Forelimb muscle (tissue), 1 donor: Measurements from ENCODE around the gene VKORC1. TPM values are rescaled to one million over a fixed set of nuclear protein-coding genes. Genes with fewer than 3 reads are reported as not detected.

Source experiments
- DNase-seq: peaks from one replicate; pipeline ENCODE4 v3.0.0-alpha.2; 2013; ENCODE audit warnings: low read depth
- polyA plus RNA-seq: library from polyadenylated mRNA; unstranded; fragments of 120-200 nt; gene quantifications from one replicate; pipeline ENCODE4 v1.2.1, GENCODE V29; 2013; ENCODE audit not compliant: insufficient read length

The VKORC1 gene
- polyA plus RNA-seq, 1 donor = 61.3 TPM

DNA sequence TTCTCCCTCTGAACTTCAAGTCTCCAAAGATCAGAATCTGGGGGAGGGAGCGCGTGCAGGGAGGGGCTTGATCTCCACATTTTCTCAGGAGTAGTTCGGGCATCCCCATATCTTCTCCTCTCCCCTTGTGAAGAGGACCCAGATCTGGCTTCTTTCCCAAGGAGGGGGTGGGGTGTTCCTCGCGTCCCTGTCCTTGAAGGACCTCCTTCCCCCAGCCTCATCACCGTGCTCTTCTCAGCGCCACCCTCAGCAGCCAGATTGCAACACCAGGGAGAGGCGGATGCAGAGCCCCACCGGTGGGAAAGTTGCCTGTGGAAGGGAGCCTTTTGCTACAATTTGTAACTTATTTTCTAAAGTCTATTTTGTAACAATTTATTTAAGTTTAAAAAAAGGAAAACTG, 11.5 kb downstream of the VKORC1 start:
- DNase-seq = no peak

DNA sequence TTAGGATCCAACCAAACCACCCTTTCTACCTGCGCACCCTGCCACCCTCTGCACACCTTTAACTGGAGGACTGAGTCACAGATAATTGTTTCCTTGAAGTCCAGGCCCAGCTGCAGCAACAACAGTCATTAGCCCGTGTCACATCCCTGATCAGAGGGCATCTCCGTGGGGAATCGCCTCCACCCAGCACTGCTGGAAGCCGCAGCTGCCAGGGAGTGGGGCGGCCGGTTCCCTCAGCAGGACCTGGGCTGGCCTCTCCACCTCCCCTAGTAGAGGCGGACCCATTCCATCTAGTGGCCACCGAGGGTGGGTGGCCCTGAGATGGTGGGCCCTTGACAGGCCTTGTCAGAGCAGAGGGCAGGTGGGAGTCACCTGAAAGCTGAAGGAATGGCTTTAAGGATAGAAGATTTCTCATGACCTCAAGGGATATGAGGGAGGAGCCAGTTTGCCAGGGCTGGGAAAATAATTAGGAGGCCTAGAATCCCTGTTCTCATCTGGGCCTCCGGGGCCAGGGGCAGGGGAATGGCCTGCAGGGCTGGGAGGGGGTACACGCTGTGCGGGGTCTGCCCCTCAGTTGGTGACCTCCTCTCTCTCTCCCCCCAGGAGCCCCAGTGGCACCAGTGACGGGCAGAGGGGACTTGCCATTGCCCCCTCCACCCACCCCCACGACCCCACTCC, 12.1 kb downstream of the VKORC1 start:
- DNase-seq = no peak

DNA sequence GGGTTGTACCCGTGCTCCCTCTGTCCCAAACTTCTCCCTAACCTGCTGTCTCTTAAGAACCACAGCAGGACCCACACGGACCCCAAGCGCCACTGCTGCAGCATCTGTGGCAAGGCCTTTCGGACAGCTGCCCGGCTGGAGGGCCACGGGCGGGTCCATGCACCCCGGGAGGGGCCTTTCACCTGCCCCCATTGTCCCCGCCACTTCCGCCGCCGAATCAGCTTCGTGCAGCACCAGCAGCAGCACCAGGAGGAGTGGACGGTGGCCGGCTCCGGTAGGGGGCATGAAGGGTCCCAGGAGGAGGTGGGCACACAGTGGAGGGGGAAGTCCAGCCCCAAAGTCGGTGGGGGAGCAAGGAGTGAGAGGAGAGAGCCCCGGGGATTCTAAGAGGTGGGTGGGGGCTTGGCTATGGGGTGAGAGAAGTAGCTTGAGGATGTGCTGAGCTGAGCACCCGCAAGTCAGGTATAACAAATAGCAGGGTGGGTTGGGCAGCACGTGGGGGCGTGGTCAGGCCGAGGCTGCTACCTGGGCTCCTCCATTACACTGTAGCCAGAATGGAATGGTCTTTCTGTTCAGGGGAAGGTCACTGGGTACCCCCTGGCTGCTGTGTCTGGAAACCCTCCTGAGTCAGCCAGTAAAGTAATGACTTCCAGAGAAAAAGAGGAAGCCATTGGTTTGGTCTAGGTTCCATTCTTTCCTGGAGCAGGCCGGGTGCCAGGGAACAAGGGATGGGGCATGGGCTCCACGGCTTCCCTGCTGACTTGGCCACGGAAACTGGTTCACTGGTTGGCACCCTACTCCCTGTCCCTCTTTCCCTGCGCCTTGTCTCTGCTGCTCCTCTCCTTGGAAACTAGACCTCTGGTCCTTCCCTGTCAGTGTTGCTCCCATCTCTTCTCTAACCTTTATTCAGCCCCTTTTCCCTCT, 12.9 kb downstream of the VKORC1 start:
- no peak for DNase-seq

DNA sequence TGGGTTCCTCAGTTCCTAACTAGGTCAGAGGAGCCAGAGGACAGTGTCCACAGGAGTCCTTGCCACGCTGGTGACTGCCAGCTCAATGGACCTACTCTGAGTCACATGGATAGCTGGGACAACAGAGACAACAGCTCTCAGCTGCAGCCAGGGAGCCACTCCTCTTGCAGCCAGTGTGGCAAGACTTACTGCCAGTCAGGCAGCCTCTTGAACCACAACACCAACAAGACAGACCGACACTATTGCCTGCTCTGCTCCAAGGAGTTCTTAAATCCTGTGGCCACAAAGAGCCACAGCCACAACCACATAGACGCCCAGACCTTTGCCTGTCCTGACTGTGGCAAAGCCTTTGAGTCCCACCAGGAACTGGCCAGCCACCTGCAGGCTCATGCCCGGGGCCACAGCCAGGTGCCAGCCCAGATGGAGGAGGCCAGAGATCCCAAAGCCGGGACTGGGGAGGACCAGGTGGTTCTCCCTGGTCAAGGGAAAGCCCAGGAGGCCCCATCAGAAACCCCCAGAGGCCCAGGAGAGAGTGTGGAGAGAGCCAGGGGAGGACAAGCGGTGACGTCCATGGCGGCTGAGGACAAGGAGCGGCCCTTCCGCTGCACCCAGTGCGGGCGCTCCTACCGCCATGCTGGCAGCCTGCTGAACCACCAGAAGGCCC, 13.7 kb downstream of the VKORC1 start:
- no peak for DNase-seq

DNA sequence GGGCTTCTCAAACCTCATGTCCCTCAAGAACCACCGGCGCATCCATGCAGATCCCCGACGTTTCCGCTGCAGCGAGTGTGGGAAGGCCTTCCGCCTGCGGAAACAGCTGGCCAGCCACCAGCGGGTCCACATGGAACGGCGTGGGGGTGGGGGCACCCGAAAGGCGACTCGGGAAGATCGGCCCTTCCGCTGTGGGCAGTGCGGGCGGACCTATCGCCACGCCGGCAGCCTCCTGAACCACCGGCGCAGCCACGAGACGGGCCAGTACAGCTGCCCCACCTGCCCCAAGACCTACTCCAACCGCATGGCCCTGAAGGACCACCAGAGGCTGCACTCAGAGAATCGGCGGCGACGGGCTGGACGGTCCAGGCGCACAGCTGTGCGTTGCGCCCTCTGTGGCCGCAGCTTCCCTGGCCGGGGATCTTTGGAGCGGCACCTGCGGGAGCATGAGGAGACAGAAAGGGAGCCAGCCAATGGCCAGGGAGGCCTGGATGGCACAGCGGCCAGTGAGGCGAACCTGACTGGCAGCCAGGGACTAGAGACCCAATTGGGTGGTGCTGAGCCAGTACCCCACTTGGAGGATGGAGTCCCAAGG, 14.5 kb downstream of the VKORC1 start:
- no peak for DNase-seq

DNA sequence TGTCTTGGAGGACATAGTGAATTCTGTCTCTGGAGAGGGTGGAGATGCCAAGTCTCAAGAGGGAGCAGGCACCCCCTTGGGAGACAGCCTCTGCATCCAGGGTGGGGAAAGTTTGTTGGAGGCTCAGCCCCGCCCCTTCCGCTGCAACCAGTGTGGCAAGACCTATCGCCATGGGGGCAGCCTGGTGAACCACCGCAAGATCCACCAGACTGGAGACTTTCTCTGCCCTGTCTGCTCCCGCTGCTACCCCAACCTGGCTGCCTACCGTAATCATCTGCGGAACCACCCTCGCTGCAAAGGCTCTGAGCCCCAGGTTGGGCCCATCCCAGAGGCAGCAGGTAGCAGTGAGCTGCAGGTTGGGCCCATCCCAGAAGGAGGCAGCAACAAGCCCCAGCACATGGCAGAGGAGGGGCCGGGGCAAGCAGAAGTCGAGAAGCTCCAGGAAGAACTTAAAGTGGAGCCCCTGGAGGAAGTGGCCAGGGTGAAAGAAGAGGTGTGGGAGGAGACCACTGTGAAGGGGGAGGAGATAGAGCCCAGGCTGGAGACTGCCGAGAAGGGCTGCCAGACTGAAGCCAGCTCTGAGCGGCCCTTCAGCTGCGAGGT, 15.2 kb downstream of the VKORC1 start:
- no peak for DNase-seq

DNA sequence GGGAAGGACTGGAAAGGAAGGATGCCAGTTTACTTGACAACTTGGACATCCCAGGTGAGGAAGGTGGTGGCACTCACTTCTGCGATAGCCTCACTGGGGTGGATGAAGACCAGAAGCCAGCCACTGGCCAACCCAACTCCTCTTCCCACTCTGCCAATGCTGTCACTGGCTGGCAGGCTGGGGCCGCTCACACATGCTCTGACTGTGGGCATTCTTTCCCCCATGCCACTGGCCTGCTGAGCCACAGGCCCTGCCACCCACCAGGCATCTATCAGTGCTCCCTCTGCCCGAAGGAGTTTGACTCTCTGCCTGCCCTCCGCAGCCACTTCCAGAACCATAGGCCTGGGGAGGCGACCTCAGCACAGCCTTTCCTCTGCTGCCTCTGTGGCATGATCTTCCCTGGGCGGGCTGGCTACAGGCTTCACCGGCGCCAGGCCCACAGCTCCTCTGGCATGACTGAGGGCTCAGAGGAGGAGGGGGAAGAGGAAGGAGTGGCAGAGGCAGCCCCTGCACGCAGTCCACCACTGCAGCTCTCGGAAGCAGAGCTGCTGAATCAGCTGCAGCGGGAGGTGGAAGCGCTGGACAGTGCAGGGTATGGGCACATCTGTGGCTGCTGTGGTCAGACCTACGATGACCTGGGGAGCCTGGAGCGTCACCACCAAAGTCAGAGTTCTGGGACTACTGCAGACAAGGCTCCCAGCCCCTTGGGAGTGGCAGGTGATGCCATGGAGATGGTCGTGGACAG, 15.8 kb downstream of the VKORC1 start:
- DNase-seq = no peak

DNA sequence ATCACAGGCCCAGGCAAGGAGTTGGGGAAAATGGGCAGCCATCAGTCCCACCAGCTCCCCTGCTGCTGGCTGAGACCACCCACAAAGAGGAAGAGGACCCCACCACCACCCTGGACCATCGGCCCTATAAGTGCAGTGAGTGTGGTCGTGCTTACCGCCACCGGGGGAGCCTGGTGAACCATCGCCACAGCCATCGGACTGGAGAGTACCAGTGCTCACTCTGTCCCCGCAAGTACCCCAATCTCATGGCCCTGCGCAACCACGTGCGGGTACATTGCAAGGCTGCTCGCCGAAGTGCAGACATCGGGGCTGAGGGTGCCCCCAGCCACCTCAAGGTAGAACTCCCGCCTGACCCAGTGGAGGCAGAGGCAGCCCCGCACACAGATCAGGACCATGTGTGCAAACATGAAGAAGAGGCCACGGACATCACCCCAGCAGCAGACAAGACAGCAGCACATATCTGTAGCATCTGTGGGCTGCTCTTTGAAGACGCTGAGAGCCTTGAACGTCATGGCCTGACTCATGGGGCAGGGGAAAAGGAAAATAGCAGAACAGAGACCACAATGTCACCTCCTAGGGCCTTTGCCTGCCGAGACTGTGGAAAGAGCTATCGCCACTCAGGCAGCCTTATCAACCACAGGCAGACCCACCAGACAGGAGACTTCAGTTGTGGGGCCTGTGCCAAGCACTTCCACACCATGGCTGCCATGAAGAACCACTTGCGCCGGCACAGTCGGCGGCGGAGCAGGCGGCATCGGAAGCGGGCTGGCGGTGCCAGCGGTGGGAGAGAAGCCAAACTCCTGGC, 16.8 kb downstream of the VKORC1 start:
- DNase-seq = no peak

DNA sequence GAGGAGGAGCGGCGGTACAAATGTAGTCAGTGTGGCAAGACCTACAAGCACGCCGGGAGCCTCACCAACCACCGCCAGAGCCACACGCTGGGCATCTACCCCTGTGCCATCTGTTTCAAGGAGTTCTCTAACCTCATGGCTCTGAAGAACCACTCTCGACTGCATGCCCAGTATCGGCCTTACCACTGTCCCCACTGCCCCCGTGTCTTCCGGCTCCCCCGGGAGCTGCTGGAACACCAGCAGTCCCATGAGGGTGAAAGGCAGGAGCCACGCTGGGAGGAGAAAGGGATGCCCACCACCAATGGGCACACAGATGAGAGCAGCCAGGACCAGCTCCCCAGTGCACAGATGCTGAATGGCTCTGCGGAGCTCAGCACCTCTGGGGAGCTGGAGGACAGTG, 17.6 kb downstream of the VKORC1 start:
- no peak for DNase-seq

DNA sequence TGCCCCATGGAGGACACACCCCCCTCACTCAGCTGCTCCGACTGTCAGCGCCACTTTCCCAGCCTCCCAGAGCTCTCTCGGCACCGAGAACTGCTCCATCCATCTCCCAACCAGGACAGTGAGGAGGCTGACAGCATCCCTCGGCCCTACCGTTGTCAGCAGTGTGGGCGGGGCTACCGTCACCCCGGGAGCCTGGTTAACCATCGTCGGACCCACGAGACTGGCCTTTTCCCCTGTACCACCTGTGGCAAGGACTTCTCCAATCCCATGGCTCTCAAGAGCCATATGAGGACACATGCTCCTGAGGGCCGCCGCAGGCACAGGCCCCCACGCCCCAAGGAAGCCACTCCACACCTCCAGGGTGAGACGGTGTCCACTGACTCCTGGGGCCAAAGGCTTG, 18.3 kb downstream of the VKORC1 start:
- DNase-seq = no peak

DNA sequence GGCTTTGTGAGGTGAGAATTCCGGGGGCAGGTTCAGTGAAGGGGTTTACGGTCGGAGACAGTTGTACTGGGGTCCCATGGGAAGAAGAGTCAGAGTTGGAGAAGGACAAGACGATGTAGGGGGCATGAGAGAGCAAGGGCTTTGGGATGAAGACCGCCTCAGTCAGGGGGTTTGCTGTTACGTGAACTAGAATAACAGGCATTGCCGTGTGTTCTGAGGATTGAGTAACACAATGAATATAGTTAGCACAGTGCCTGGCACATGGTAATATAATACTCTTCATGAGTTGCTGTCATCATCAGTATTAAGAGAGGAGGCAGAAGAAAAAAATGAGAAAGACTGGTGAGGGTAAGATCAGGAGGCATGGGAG, 19.8 kb downstream of the VKORC1 start:
- no peak for DNase-seq

DNA sequence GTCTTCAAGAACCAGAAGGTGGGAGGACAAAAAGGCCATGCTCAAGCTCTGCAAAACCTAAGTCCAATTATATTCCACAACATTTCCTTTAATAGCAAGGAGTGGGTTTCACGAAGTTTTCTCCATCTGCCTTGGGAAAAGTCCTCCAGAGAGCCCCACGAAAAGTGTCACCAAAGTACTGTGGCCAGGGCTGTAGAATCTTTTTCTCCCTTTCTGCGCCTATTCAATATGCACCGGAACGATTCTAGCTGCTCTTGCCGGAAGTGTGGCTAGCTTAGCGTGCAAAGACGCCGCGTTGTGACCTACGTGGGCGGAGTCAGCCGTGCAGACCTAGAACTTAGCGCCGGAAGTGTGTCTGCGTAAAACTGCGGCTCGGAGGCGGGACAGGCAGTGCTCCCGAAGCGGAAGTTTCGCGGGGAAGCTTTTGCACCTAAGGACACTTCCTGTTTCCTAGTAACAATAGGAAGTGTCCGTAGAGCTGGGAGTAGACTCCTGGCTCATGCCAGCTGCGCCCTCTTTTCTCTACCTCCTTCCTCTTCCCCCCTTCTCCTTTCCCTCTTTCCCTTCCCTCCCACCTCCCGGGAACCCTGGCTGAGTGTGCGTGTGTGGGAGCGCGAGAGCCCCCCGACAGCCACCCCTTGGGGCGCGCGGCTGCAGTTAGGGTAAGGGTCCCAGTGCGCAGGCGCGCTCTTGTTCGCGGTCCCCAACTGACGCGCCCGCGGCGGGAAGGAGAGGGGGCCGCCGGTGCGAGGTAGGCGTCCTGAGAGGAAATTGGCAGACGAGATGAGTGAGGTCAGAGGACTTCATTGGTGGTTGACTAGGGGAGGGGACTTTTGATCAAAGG, 20.4 kb downstream of the VKORC1 start, which contains the start of the genes ZNF646 and ZNF668:
Gene ZNF646 (plus strand): TSS at position 453 of the 844 bp plus-strand sequence. CDS start 1,903 bp downstream, outside the sequence.
Gene ZNF668 (minus strand): TSS at position 271 of the 844 bp plus-strand sequence. CDS start 9,781 bp downstream, outside the sequence.
- DNase-seq = peak; percentile 98

DNA sequence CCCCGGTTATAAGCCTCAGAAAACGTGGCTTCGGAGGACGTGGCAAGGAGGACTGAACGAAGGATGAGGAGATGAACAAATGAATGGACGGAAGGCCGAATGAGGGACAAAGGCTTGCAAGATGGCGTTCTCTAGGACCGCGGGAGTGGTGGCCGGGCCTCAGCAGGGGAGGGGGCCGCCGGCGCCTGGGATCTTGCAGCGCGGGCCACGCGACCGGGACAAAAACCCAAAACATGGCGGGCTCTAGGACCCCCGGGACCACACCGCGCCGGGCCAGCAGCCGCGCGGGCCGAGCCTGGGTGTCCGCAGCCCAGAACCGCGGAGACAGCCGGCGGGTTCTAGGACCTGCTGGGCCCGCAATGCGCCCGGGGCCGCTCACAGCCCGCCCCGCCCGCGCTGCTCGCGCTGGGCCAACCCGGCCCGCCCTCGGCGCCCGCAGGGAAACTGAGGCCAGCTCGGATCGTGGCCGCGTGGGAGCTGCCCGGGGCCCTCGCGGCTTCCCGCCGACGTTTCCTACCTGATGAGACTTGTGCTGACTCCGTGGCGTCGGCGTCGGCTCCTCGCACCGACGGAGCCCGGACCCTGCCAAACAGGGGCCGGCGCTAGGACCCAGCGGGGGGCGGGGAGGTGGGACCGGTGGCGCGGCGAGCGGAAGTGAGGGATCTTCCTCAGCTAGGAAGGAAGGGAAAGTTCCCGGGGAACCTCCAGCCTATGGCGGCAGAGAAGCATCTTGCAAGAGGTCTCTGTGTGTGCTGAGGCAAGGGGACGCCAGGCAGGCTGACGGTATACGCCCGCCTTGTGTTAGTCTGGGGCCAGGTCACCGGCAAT, 21.2 kb downstream of the VKORC1 start:
- peak; percentile 77 for DNase-seq

DNA sequence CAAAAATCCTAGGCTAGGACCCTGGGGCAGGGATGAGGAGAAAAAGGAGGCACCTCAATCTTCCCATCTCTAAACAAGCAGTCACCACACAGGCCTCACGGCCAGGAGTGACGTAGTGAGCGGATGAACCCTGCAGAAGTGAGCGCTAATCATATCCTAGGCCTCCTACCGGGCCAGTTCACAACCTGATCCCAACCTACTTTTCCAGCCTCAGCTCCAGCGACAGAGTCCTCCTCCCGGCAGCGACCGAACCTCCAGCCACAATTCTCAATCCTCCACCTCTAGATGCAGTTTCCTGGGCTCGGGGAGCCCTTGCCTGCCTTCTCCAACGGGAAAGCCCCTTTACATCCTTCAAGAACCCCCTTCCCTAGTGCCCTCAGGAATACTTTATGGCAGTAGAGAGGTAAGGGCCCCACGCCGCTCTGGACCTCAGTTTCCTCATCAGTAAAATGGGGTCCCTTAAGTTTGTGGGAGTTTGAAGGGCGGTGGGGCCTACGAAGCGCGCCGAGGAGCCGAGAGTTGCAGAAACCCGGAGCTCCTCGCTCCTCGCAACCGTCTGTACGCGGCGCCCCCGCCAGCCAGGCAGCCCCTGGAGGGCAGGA, 22.0 kb downstream of the VKORC1 start:
- DNase-seq = no peak

DNA sequence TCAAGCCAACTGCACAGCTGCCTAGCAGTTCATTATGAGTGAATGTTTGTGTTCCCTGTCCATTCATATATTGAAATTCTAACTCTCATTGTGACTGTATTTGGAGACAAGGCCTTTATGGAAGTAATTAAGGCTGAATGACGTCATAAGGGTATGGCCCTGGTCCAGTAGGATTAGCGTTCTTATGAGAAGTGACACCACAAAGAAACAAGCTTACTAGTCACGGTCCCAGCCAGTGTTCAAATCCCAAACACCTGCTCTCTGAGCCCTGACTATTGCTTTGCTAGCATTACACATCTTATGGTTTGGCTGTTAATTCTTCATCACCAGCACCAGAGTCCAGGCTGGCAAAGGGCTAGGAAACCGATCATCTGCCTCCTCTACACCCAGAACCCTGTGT, 22.7 kb downstream of the VKORC1 start:
- DNase-seq = peak; percentile 54

DNA sequence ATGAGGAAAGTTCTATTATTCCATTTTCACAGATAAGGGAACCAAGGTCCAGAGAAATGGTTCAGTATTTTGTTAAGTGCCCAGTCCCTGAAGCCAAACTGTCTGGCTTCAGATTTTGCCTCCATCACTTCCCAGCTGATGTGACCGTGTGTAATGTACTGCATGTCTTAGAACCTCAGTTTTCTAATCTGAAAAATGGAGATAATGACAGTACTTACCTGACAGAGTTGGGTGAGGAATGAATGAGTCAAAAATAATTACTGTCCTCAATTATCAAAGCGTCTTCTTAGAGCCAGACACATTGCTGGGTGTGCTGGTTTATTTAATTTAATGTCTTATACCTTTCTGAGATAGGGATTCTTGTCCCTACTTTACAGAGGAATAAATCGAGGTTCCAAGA, 27.3 kb downstream of the VKORC1 start:
- no peak for DNase-seq

DNA sequence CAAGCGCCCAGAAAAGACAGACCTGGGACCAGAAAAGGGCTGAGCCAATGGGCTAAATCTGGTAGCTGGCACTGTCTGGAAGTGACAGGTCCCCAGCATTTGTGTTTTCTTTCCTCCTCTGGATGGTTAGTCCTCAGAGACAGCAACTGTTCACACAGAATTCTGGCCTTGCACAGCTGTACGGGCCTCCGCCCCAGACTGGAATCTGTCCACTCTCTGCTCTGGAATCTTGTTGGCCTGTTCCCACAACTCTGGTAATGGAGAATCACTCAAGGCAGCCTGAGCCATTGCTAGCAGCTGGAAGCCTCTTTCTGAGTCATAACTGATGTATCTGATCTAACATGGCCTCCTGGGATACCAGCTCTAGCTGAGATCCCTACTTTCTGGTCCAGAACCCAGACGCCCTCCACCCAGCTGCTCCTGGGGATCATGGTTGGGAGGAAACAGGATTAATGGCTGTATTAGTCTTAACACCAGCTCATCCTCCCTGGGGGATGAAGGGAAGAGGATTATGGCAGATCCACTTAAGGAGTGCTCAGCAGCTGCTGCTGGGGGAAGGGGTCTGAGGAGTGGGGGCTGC, 29.6 kb downstream of the VKORC1 start:
- DNase-seq = peak; percentile 93
